DMS 273 (cell line): ENCODE measurements around the gene MKI67.
"Not testable (repeated sequence)": the region's sequence is repeated elsewhere in the genome, so short reads cannot be mapped to it uniquely, and the experiment has no call there.

Source experiments
- DNase-seq: peaks from one replicate; lab custom pipeline; 2025; ENCODE audit not compliant: unreplicated experiment; lab: John Stamatoyannopoulos, UW

MKI67 gene

DNA sequence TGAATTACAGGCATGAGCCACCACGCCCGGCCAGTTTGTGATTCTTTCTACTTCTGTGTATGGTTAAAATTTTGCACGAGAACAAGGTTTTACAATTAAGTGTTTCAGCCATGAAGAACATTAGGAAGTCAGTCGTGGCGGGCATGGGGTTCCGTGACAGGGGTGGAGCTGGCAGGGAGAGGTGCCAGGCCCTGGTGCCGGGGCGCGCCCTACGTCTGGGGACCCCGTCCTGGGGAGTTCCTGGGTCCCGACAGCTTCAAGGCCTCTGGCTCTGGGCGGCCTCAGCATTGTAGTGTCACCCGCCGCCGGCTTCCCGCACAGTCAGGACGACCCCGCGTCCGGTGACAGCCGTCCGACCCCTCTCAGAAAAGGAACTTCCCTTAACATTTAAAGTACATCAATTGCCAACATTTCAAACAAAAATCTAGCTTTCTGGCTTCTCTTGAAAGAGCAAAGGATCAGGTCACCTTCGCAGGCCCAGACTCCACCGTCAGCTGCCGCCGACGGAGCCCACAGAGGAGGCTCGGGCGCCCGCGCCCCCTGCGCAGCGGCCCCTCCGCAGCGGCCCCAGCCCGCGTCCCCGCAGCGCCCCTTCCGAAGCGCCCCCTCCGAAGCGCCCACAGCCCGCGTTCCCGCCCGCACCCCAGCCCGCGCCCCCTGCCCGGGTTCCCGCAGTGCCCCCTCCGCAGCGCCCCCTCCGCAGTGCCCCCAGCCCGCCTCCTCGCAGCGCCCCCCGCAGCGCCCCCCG is 23.2 kb upstream of the MKI67 start:
- no peak for DNase-seq

DNA sequence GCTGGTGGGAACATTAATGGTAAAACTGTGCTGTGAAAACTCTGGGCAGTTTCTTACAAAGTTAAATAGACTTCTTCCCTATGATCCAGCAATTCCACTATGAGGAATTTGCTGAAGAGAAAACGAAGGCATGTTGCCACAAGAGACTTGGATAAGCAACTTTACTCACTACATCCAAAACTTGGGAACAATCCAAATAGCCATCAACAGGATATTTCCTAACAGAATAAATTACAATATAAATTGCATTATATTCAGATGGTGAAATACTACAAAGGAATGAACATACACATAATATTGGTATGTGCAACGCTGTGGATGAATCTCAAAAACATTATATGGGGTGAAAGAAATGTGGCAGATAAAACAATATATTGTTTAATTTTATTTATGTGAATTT is 21.4 kb upstream of the MKI67 start:
- DNase-seq = no peak

DNA sequence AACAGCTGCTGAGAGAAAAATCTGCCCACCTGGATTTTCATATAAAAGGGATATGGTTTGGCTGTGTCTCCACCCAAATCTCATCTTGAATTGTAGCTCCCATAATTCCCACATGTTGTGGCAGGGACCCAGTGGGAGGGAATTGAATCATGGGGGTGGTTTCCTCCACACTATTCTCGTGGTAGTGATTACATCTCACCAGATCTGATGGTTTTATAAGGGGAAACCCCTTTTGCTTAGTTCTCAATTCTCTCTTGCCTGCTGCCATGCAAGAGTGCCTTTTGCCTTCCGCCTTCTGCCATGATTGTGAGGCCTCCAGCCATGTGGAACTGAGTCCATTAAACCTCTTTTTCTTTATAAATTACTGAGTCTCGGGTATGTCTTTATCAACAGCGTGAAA is 20.8 kb upstream of the MKI67 start:
- no peak for DNase-seq

DNA sequence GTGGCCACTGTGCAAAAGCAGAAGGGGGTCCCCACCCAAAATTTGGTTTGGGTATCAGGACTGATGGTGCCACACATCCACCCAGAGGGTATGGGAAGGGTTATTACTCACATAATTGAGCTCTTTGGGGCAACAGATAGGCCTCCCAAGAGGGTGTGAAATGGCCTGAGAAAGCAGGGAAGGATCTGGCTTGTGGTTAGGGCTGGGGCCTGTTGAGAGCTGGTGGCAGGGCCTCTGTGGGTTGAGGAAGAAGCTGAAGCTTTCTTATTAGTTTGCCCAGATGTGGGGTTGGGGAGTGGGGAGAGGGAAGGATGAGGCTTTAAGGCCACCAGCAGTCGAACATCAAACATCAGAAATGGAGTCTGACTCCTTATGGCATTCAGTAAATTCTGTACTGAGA is 18.3 kb upstream of the MKI67 start:
- no peak for DNase-seq

DNA sequence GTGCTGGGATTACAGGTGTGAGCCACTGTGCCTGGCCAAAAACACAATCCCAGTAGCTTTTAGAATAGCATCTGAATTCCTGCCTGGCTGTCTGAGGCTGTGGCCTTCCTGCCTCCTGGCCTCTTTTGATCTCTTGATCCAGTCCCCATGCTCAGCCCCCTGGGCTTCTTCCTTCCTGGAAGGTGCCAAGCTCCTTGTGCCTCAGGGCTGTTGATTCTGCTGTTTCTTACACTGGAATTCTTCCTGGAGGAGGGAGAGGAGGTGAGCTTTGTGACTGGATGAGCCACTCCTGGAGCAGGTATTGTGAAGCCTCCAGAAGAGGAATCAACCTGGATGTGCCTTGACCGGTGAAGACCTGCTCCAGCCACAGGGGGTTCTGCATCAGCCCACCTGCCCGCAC is 17.3 kb upstream of the MKI67 start:
- no peak for DNase-seq

DNA sequence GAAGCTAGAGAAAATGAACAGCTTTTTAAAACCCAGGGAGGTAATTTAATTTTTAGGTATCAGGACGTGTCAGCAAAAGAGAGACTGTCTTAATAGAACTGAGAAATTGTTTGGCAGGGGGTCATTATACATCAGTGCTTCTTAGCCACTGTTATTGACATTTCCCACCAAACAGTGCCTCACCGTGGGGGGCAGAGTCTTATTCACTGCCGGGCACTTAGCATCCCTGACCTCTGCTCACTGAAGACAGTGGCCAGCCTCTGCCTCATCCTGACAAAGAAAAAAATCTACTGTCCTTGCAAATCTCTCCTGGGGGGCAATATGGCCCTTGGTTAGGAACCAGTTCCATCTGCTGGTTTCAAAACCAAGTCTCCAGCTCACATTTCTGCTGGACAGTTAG is 14.2 kb upstream of the MKI67 start:
- DNase-seq = no peak

DNA sequence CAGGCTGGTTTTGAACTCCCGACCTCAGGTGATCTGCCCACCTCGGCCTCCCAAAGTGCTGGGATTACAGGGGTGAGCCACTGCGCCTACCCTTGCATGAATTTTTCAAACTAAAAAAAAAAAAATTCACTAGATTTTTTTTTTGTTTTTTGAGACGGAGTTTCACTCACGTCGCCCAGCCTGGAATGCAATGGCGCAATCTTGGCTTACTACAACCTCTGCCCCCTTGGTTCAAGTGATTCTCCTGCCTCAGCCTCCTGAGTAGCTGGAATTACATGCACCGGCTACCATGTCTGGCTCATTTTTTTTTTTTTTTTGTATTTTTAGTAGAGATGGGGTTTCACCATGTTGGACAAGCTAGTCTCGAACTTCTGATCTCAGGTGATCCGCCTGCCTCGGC is 12.2 kb upstream of the MKI67 start:
- not testable (repeated sequence) for DNase-seq

DNA sequence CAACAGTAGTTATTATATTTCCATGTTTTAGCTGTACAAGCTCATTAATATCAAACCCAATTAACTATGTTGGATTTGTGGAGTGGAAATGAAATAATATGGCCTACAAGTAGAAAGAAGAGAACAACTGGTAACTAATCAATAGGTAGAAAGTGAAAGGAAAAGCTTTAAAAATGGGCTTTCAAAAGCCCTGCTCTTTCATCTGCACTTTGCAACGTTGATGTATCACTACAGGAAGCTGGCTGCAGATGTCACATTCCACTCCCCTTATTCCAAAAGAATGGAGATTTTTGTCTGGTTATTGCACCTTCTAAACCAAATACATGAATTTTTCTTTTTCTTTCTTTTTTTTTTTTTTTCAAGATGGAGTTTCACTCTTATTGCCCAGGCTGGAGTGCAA is 11.7 kb upstream of the MKI67 start:
- no peak for DNase-seq

DNA sequence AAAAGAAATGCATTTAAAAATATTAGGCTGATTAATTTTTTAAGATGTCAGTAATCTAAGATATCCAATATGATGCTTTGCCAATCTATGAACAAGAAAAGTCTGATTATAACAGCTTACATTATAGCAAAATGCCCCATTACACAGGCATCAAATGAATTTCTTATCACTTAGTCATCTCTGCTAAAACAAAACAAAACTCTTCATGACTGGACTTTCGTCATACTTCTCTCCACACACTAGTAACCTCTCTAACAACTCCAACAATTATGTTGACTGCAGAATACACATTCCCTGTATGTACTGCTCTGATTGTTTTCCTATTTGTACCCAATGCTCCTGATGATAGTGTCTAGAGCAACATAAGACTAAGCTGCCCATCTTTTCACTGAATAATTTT is 3.8 kb upstream of the MKI67 start:
- DNase-seq = no peak

DNA sequence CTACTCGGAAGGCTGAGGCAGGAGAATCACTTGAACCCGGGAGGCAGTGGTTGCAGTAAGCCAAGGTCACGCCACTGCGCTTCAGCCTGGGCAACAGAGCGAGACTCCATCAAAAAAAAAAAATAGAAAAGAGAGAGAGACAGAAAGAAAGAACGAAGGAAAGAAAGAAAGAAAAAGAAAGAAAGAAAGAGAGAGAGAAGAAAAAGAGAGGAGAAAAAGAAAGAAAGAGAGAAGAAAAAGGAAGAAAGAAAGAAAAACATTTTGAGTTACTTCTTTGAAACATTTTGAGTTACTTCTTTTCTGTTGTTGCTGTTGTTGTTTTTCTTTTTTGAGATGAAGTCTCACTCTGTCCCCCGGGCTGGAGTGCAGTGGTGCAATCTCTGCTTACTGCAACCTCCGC is 2.4 kb upstream of the MKI67 start:
- DNase-seq = no peak

DNA sequence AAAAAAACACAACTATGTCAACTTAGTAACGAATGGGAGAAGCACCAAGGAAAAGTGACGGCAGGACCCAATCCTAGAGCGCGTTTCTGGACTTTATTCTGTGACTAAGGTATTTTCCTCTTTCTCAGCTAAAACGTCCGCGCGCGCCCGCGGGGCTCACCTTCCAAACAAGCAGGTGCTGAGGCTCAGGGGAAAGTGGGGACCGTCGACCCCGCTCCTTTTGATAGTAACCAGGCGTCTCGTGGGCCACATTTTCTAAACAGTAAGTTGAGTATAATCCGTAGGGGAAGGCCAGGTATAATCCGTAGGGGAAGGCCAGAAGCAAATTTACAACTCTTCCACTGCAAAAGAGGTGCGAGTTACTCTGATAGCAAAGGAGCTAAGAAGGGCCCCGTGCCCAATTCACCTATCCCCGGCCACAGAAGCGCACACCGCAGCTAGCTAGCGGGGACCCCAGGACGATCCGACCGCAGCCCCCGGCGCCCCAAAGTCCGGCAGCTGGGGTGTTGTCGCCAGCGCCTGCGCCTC is 743 bp downstream of the MKI67 start:
- peak; percentile 24 for DNase-seq

DNA sequence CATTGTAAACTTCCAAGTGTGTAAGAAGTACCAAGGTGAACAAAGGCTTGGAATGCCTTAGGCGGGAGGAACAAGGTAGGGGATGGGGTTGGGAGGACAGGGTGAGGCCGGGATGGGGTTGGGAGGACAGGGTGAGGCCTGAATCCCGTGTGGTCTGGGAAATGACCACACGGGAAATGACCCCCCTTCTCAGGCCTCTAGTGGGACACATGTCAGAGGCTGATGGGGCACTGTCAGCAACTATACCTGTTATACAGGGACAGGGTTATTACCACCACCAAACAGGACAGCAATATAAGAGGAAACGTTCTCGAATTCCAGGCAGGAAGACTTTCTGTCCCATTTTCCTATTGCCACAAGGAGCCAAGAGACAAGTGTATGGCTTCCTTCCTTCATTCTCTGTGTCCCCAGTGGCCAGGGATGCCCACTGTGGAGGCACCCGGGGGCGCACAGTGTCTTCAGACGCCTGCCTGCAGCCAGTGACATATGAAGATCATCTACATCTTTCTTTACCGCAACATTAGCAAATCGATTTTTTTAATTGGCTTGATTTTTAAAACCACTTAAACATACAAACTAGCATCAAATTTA is 1.3 kb downstream of the MKI67 start:
- DNase-seq = peak; percentile 8

DNA sequence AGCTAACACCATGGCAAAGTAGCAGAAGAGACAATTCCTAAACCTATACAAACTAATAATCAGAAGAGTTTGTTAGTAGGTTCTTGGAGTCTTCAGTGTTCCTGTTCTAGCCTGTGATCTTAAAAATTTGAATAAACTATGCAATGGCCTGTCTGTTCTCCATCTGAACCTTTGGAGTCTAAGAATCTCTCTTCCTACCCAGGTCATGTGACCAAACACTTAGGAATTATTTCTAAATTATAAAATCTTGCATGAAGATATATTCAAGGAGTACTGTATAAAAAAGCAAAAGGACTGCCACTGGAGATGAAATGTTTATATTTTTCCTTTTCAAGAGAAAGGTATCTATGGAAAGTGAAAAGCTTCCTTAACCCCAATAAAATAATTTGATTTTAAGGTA is 2.4 kb downstream of the MKI67 start:
- DNase-seq = no peak

DNA sequence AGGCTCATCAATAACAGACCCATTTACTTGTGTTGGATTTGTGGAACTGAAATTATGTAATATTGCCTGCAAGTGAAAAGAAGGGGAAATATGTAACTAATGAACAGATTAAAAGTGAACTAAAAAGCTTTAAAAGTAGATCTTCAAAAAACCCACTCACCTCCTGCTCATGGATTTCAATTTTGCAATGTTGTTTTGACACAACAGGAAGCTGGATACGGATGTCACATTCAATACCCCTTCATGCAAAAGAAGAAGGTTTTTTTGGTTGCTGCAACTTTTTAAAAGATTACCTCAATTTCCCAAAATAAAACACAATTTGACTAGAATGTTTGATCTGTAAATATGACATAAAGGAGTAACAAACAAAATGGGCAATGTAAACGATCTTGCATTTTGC is 3.3 kb downstream of the MKI67 start:
- DNase-seq = no peak

DNA sequence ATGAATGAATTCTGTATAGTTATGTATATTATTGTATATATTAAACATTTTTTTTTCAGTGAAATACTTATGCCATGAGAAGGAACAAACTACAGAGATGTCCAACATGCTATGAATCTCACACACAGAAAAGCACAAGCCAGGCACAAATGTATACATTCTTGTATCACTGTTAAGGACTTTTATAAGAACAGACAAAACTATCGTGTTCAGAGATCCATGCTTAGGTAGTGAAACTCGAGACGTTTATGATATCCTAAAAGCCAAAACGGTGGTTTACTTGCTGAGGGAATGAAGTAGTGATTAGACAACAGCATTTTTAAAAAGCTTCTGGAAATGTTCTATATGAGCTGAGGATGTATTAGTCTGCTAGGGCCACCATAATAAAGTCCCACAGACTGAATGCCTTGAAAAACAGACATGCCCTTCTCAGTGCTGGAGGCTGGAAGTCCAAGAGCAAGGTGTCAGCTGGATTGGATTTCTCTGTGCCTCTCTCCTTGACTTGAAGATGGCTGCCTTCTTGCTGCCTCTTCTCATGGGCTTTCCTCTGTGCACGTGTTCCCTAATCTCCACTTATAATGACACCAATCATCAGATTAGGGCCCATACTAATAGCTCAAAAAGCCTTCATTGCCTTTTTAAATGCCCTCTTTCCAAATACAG is 4.3 kb downstream of the MKI67 start:
- no peak for DNase-seq

DNA sequence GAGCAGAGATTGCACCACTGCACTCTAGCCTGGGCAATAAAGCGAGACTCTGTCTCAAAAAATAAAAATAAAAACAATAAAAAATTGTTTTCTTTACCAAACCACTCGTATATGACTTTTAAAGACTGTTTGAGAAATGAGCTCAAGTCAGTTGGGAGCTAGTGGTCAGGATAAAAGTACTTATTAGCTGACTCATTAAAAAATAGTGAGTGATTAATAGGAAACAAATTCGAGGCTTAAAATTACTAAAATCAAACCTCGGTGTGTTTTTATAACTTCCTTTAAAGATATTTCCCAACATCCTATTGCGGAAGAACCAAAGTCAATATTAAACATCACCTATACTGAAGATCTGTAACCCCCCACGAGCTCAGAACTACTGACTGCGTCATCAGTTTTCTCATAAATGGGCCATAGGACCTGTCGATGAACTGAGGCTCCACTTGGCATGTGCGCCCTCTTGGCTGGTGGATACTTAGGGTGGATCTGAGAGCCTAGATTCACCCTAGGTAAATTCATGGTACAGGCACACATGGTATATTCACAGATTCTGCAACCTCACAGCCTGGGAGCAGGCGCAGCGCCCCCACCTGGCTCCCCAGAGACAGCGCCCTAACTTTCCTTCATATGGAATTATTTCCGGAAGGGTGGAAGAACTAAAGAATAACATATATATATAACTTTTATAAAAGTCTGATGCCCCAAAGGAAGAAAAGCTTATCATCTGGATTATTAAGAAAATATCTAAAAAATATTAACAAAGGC is 9.2 kb downstream of the MKI67 start:
- no peak for DNase-seq

DNA sequence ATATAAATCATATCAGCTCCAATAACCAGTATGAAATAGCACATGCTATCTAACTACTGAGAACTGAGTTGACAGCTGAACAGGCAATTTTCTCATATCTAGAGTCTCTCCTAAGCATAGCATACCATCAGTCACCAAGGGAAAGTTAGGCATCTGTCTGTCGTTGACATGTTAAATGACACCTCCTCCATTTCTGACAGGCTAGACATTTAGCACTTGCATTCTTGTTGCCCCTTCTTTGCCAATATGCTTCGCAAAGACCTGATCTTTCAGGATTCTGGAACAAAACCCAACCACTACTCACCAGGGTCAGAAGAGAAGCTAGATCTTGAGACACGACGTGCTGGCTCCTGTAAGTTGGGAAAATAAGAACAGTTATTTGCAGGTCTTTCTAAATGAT is 10.0 kb downstream of the MKI67 start:
- no peak for DNase-seq

DNA sequence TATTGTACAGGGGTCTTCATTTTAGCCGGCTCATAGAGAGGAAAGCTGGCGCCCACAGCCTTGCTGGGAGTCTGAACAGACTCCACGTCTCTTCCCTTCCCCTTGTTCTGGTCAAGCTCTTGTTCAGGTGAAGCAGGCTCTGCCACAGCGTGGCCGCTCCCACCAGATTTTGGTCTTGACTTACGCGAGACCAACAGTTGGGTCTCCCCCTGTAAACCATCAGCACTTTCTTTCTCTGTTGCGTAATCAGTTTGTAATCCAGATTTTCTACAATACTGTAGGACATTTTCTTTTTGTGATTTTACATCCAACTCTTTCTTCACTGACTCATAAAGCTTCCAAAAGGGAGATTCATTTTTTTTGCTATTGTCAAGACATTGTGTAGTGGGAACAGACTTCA is 10.9 kb downstream of the MKI67 start:
- no peak for DNase-seq

DNA sequence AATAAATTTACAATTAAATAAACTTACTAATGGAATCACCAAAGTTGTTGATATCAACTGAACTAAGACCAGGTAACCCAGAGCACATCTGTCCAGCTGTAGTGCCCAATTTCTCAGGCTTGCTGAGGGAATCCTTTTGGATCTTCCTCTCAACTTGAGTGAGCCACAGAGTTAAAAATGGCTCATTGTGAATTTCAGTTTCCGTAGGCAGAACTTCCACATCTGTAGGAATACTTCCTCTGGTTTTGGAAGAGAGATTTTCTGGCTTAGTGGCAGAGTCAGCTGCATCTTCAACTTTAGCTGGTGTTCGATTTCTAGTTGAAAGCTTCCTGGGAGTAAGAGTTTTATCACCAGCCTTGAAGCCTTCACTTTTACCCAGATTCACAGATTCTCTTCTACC is 11.3 kb downstream of the MKI67 start:
- no peak for DNase-seq

DNA sequence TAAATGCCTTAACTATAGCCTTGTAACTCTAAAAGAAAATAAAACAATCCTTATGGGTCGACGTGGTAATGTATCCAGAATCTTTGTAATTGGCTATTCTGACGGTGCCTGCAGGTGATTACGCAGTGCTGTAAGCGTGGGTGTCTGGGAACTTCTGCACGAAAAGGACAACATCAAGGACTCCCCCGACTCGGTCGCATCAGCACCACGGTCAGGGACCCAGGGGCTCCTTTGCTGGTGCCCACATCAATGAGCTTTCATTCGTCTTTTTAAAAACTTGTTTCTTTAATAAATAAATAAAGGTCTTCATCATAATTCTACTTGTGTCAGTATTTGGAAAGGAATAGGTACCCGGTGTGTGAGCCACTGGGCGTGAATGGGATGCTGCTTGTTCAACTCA is 13.2 kb downstream of the MKI67 start:
- no peak for DNase-seq

DNA sequence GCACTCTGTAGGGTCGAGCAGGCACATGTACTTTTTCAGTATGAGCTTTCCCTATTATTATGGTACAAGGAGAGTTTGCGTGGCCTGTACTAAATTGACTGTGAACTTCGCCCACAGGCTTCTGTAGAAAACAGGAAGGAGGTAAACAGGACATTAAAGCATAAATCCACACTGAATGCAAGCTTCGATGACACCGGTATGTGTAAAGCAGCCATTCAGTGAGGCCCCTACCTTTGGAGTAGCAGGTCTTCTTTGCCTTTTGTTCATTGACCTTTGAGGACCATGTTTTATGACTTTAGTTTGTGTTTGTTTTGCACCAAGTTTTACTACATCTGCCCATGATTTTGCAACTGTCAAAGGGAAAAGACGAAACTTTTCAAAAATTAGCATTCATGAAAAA is 14.5 kb downstream of the MKI67 start:
- DNase-seq = no peak

DNA sequence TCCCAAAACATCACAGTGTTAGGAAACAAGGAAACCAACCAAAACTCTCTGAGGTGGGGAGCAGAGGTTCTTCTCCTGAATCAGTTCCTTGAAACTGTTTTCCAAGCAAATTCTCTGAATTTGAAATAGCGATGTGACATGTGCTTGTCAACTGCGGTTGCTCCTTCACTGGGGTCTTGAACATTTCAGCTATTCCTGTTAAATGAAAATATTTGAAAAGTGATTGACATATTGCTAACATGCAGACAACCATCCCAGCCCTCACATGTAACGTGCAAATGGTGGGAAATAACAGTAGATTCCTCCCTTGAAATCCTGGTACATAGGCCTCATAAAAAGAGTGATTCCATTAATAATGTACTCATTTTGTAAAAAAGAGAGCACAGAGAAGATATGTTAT is 15.9 kb downstream of the MKI67 start:
- DNase-seq = no peak
